Stimulated activated CD4-positive, alpha-beta T cell treated with anti-CD3 and anti-CD28 coated beads, Interleukin-2, amount 100 ng/mL, for 24 hours (primary cell): ENCODE data around the gene ELL.
"Not testable (repeated sequence)": the region's sequence is repeated elsewhere in the genome, so short reads cannot be mapped to it uniquely, and the experiment has no call there.

Source experiments
- DNase-seq, 2 donors: peaks; one replicate each; pipeline ENCODE4 v3.0.0-alpha.2; 2020

ELL gene

GRCh38 chr19:18418483-18419194 lies 103.2 kb downstream of the ELL start:
- peak in 1 of 2 donors; percentile 48 for DNase-seq

DNA sequence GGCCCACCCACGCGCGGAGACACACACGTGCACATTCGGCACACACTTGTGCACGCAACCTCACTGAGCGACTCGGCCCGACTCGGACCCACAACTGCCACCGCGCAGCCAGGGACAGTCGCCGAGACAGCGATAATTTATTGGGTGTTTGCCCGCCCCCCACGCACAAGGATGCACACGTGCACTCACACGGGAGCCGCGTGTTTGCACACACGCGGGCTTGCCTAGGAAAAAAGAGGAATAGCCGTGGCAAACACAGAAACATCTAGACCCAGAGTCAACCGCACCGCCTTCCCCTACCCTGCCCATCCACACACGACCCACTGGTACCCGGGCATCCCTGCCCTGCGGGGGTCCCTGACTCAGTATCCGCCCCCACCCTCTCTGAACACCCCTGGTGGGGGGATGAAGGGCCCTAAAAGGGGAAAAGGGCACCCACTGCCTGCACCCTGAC lies 103.8 kb downstream of the ELL start:
- no peak for DNase-seq

- DNase-seq, result peak in 1 of 2 donors; percentile 51
Observed at GRCh38 chr19:18417250-18418028, 104.4 kb downstream of the ELL start.

GRCh38 chr19:18416778-18417249 lies 105.1 kb downstream of the ELL start:
- peak; percentile 65 to 75 for DNase-seq

DNA sequence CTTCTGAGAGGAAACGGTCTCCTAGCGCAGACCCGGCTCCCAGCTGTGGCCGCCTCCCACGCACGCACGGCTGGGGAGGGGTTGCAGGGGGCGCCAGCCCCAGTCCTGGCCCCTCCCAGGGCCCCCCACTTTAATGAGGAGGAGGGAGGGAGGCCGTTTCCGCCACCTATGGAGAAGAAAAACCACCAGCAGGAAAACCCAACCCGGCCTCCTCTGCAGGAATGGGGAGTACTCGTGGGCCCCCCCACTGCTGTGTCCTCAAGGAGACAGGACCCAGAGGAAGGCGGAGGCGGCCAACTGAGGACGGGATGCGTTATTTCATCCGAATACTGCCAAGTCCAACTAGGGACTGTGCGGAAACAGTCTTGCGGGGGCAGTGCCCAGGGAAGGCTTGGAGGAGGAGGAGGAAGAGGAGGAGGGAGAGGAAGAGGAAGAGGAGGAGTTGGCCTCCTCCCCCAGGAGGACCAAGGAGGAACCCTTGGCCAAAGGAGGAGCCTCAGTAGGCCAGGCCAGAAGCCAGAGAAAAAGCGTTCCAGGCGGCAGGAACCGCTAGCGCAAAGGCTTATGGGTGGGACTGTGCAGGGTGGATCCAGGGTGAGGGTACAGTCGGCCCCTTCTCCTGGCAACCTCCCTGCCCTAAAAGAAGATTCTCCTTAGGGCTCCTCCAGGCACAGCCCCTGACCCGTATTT lies 106.5 kb downstream of the ELL start:
- no peak for DNase-seq

DNA sequence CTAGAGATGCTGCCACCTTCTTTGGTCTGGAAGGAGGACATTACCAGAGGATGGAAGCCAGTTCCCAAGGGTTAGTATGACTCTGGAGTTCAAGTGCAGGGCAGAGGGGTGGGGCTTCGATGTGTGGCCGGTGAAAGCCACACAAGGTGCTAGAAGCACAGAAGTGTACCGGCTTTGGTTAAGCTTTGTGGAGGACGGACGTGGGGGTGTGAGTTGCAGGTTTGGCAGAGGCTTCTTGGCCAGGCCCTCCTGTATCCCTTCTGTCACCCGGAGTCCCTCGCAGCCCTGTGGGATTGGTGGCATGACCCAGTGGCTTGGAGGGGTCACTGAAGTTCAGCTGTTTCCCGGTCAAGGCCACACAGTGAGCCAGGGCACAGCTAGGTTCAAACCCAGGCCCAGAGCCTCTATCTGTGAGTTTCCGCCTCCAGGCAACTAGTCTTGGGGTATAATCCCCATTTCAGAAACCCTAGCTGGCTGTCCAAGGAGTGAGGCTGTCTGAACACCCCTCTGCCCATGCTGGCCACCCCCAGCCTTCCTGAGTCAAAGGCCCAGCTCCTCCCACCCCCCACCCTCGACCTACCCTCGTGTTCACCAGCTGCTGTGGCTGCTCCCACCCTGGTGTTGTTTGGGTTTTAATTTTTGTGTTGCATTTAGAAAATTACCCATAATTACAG lies 107.2 kb downstream of the ELL start:
- no peak for DNase-seq

DNA sequence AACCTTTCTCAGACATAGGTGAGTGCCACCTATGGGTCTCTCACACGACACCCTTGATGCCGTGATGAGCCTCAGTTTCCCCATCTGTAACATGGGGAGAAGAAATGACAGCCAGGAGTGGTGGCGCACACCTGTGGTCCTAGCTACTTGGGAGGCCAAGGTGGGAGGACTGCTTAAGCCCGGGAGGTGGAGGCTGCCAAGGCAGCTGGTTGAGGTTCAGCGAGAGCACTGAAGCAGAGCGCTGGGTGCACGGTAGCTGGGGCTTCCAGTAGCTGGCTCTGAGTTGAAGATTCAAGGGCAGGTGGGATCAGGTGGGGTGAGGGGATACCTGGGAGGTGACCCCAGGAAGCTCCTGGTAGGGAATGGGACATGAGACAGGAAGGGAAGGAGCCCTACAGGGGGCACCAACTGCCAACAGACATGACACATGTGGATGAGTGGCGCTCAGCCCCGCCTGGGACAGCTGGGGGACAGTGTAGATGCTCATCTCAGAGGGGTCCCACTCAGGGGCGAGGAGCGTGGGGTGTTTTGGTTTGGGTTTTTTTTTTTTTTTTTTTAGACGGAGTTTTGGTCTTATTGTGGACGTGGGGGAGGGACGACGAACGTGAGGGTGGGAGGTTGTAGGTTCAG lies 109.1 kb downstream of the ELL start:
- DNase-seq, result no peak

- DNase-seq, result peak in 1 of 2 donors; percentile 52
Observed at GRCh38 chr19:18408053-18408476, 113.8 kb downstream of the ELL start.

- no peak for DNase-seq
Observed at GRCh38 chr19:18406749-18407148, 115.1 kb downstream of the ELL start.

DNA sequence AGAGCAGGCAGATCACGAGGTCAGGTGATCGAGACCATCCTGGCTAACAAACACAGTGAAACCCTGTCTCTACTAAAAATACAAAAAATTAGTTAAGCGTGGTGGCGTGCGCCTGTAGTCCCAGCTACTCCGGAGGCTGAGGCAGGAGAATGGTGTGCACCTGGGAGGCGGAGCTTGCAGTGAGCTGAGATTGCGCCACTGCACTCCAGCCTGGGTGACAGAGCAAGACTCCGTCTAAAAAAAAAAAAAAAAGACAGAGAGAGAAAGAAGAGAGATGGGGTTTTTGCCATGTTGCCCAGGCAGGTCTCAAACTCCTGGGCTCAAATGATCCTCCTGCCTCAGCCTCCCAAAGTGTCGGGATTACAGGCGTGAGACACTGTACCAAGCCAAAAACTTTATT lies 116.1 kb downstream of the ELL start:
- DNase-seq, result not testable (repeated sequence)

GRCh38 chr19:18402455-18403248 lies 119.2 kb downstream of the ELL start:
- not testable (repeated sequence) for DNase-seq

- DNase-seq, result no peak
Observed at GRCh38 chr19:18401580-18402112, 120.2 kb downstream of the ELL start.

- DNase-seq, result no peak
Observed at GRCh38 chr19:18399008-18399407, 122.9 kb downstream of the ELL start.

- DNase-seq, result no peak
Observed at GRCh38 chr19:18397242-18398202, 124.3 kb downstream of the ELL start, which contains the start of gene LRRC25. LRRC25 (minus strand) TSS chr19:18397622; CDS start chr19:18396963, 659 bp downstream.

DNA sequence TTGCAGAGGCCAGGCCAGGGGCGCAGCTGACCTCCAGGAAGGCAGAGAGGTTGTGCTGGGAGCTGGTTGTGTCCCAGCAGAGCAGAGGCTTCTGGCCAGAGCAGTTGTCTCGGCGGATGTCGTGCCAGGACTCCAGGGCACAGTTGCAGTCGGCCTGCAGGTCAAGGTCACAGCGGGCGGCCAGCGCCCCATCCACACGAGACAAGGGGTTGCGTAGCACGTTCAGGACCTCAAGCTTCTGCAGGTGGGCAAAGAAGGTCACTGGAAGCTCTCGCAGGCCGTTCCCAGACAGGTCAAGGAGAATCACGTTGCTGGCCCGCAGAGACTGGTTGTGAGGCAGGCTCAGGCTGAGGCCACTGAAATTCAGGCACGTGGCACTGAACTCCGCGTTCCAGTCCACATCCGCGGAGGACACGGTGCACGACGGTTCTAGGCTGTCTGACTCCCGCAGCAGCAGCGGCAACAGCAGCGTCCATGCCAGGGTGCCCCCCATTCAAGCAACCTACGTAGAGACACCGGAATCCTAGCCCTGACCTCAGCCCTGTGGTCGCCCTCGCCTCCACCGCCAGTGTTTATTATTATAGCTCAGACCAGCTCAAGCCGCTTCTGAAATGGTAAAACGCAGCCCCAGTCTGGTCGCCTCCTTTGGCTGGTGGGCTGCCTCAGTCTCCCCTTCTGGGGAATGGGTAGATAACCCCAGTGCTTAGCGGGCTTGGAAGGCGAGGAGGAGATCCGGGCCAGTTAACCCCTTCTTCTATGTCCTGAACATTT lies 125.2 kb downstream of the ELL start:
- no peak for DNase-seq

- no peak for DNase-seq
Observed at GRCh38 chr19:18393836-18394235, 128.0 kb downstream of the ELL start.

- DNase-seq, result no peak
Observed at GRCh38 chr19:18392926-18393325, 128.9 kb downstream of the ELL start.
